CD4-positive, alpha-beta T cell treated with Interleukin-6 at 100 ng/mL for 8 hours (primary cell): ENCODE results near the gene EFNB1.
"Not testable (repeated sequence)": the region's sequence is repeated elsewhere in the genome, so short reads cannot be mapped to it uniquely, and the experiment has no call there.

Experiments
- DNase-seq: peaks from one replicate; pipeline ENCODE4 v3.0.0-alpha.2; 2020; ENCODE audit warnings: mixed read lengths, low spot score

Gene EFNB1

GRCh38 chrX:68828740-68829581 is at the start of gene EFNB1:
Gene EFNB1, plus strand, starts transcription at chrX:68829021. Its CDS starts 756 bp downstream, at chrX:68829777.
- DNase-seq = peak; percentile 87

DNA sequence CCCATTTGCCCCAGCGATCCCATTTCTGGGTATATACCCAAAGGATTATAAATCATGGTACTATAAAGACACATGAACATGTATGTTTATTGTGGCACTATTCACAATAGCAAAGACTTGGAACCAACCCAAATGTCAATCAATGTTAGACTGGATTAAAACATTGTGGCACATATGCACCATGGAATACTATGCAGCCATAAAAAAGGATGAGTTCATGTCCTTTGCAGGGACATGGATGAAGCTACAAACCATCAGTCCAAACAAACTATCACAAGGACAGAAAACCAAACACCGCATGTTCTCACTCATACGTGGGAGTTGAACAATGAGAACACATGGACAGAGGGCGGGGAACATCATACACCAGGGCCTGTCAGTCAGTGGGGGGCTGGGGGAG is 47.5 kb upstream of the EFNB1 start:
- not testable (repeated sequence) for DNase-seq

DNA sequence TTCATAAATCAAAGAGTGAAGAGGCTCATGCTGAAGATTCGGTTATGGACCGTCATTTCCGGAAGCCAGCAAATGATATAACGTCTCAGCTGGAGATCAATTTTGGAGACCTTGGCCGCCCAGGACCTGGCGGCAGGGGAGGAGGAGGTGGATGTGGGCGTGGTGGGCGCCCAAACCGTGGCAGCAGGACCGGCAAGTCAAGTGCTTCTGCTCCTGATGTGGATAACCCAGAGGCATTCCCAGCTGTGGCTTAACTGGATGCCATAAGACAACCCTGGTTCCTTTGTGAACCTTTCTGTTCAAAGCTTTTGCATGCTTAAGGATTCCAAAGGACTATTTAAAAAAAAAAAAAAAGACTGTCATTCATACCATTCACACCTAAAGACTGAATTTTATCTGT is 44.0 kb upstream of the EFNB1 start:
- no peak for DNase-seq

- DNase-seq = not testable (repeated sequence)
These were observed 42.2 kb upstream of the EFNB1 start for GRCh38 chrX:68786581-68786980.

DNA sequence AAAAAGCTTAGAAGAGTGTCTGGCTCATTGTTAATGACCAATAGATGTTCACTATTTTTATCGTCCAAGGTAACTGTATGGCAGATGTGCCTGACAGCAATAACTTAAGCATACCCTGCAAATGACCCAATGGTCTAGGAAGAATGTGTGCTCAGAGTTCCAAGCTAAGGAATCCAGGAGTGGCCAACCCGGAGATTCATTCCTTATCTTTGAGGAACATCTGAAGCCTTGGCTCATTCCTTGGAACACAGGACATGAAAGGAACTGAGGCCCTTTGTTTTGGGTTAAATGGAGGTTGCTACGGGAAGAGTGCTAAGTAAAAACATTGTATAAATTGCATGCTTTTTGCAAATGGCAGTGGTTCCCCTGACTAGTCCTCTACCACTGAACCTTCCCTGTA is 38.9 kb upstream of the EFNB1 start:
- no peak for DNase-seq

- no peak for DNase-seq
These were observed 36.7 kb upstream of the EFNB1 start for GRCh38 chrX:68792083-68792482.

DNA sequence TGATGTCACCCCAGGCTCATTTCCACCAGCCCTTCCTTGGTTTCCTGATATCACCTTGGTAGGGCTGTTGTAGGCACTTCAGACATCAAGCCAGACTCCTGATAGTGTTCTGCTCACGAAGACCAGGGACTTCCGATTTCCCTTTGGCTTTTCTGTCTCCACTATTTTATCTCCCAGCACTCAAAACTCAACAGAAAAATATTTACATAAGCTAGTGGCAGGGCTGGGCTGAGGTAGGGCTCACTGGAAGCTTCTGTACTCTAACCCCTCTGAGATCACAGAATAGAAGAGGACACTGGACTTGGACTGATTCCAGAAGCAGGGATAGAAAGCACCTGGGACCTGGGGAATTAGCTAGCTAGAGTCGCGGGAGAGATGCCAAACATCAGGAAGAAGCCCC is 34.4 kb upstream of the EFNB1 start:
- DNase-seq = no peak

DNA sequence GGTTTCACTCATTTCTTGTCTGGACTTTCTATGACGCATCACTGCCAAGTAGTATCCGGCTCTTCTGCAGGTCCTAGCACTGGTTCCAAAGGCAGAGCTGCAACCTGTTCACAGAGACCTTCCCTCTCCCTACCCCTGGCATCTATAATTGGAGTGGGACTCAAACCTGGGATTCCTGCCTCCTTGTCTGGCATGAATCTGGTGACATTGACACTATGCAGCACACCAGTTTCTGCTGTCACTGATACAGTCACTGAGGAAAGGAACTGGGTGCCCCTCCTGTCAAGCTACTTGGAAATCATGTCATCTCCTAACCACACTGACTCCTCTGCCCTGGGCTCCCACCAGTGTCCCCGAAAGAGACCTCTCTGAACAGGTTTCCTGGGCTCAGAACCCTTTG is 33.1 kb upstream of the EFNB1 start:
- DNase-seq = no peak

- DNase-seq = not testable (repeated sequence)
These were observed 30.4 kb upstream of the EFNB1 start for GRCh38 chrX:68798400-68798799.

GRCh38 chrX:68801737-68802290 is 27.0 kb upstream of the EFNB1 start:
- DNase-seq = no peak

DNA sequence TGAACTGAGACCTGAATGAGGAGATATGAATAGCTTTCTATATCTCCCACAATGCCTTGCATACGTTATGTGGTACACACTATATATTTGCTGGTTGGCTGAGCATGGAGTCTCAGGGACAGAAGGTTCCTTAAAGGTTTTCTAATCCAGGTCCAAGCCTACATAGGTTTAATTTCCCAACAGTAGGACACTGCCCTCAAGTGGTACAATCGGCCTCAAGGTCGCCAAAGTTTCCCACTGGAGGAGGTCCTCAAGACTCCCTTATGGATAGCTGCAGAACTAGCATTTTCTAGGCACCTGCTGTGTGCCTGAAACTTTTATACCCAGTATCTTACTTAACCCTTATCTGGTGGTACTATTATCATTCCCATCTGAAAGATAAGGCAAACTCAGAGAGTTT is 21.0 kb upstream of the EFNB1 start:
- no peak for DNase-seq

DNA sequence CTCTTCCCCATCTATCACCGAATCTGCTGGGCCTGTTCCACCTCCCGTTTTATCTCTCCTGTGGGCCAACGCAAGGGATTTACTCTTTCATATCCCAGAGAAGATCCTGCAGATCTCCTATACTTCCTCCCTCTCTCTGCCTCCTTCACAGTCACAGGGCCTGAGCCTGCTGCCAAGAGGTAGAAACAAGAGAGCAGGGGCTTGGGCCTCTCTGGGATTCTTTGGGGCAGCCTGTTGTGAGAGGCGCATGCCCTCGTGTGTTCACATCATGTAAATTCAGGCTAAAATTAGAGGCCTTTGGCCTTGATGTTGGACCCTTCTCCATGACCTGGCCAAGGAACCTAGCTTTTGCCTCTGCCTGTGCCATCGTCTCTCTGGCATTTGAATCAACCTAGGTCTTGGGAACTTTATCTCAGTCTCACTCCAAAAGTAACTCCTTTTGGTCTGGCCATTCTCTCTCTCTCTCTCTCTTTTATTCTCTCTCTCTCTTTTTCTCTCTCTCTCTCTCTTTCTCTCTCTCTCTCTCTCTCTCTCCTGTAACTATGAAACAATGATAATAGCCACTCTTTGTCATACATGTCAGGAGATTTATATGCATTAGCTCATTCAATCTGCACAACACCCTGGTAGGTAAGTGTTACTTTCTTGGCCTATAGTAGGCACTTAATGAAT is 20.0 kb upstream of the EFNB1 start:
- DNase-seq = no peak

- DNase-seq = no peak
These were observed 8.2 kb upstream of the EFNB1 start for GRCh38 chrX:68820476-68821110.

GRCh38 chrX:68821616-68822015 is 7.2 kb upstream of the EFNB1 start:
- no peak for DNase-seq

DNA sequence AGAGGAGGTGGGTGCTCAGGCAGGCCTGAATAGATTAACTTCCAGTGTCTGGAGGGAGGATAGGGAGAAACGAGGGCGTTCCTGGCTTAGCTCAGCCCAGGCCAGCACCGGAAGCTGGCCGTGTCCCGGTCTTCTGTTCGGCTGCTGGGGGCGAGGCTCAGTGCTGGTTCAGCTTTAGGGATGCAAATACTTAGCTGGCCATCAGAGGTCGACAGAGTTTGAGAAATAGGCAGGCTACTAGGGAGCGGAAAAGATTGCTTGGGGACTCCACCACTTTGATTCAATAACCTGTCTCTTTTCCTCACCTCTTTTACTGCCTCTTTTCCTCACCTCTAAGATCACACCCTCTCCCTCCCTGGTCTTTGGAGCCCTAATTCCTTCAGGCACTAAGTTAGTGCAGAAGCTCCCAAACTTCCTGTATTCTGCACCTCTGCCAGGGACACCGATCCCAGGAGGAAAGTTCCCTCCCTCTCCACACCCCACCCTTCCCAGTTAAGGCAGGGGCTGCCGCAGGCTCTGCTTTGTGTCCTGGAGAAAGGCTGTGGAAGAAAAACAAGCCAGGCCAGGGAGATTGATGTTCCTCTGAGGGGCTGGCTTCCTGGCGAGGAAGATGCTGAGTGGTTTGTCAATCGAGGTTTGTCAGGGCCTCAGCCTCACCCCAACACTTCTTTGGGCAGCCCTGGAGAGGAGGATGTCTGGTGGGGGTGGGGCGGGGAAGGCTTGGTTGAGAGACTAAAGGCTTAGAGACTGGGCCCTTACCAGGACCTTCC is 6.0 kb upstream of the EFNB1 start:
- no peak for DNase-seq

GRCh38 chrX:68823413-68824151 is 5.2 kb upstream of the EFNB1 start:
- no peak for DNase-seq

- no peak for DNase-seq
These were observed 4.7 kb upstream of the EFNB1 start for GRCh38 chrX:68824152-68824433.

DNA sequence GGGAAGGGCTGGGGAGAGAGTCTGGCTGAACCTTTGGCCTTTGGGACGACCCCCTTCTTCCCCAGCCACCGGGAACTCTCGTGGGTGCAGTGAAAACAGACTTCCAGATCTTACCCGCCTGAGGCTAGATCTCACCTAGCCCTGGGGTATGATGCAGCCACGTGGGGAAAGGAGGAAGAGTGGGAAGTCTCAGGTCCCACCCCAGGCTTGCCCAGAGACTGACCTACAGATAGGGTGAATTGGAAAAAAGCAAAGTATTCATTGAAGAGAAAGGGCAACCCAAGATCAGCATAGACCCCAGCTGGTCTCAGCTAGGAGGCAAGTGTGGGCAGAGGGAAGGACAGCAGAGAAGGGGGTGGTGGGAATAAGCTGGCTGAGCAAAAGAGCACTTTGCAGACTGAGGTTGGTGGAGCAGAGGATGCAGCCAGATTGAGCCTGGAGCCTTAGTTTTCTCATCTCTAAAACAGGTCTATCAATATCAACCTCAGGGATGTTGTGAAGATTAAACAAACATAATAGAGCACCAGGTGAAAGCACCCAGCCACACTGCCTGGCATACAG is 4.2 kb upstream of the EFNB1 start:
- DNase-seq = no peak

DNA sequence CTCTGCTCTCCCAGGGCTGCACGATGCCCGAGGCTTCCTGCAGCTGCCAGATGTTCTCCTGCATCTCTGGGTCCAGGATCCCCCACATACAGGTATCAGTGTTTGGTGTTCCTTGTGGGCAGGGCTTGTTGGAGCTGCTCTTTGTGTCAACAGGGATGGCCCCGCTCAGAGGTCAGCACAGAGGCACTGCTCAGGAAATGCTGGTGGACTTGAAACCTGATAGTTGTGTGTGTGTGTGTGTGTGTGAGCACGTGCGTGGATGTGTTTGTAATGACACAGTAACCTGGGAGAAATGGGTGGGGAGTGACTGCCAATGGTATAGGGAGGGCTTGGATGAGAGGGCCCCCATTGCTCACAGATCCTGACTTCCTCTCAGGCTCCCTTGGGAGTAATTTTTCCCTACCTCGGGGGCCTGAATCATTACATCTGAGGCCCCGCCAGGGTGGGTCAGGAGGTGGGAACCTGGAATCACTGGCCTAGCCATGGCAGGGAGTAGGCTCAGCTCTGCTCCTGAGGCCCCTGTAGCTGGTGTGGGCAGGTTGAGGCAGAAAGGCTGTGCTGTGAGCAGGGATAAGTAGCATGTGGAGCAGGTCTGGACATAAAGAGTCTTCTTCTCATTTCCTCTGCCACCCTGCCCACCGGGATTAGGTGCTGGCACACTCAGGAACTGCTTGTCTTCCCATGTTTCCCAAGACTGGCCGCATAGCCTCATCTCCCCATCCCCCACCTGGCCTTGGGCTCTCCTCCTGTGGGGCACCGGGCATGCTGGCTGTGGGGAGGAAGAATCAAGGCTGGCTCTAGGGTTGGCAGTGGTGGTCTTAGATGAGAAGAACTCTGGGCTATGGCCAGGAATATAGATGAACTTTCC is 2.5 kb upstream of the EFNB1 start:
- DNase-seq = no peak

DNA sequence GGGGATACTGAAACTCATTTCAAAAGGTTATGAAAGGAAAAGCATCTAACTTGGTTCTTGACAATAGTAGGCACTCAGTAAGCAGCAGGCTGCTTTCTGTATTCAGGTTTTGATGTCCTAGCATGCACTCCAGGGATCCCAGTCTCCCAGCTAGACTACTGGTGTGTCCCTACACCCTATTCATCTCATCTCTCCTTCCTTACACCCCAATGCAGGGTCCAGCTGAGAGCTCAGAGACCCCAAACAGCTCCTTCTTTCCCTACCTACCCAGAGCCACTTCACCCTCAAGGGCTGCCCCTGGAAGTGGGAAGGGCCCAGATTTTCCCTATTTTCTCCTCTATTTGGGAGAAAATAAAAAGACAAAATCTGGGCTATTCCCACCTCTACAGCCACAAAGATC is 1.6 kb upstream of the EFNB1 start:
- no peak for DNase-seq
